Endothelial cell of umbilical vein (primary cell): ENCODE data around the gene PHLPP1. TPM values are rescaled to one million over a fixed set of nuclear protein-coding genes. Genes with fewer than 3 reads are reported as not detected.

Experiments used
- BruUV-seq: library from RNA; stranded (reverse); fragments of 400-500 nt; replicated peaks from 2 replicates; lab custom pipeline; 2021; lab: Mats Ljungman, UMichigan
- CTCF ChIA-PET: fragments of 300-600, 350-600 bp; sonication (Branson Sonifier 250); formaldehyde crosslinking; loops from one replicate; lab custom pipeline; 2021; ENCODE audit warnings: antibody characterized with exemption, inconsistent platforms; lab: Charles Lee
- POLR2A ChIA-PET: fragments of 300-600, 350-600 bp; sonication (Branson Sonifier 250); formaldehyde crosslinking; loops from one replicate; lab custom pipeline; 2021; ENCODE audit warnings: antibody characterized with exemption, inconsistent platforms; lab: Charles Lee
- DNase-seq: peaks from one replicate; pipeline ENCODE4 v3.0.0-alpha.2; 2011; ENCODE audit warnings: low read depth, low spot score
- FAIRE-seq: peaks from 2 replicates; lab custom pipeline; 2011; peaks lifted over from hg19 to GRCh38; lab: Jason Lieb, UNC
- H2AFZ ChIP-seq: 2 replicates; pipeline ENCODE4 v1.6.0; 2012; ENCODE audit warnings: low read depth, low read length, control low read depth, inconsistent platforms
- H3K27ac ChIP-seq: 2 replicates; pipeline ENCODE4 v1.5.1; 2011; ENCODE audit warnings: low read depth, mild to moderate bottlenecking, control low read depth, low read length, moderate library complexity; ENCODE audit not compliant: insufficient read depth
- H3K27me3 ChIP-seq, 2 experiments: 2 replicates each; pipeline versions ENCODE4 v1.6.0 to v1.6.1; 2011; ENCODE audit warnings: low read length in 2 of 2, mixed read lengths in 1 of 2; ENCODE audit not compliant: control insufficient read depth in 2 of 2, insufficient read depth in 2 of 2
- H3K36me3 ChIP-seq, 2 experiments: 2 replicates in 1 of 2; 3 replicates in 1 of 2; pipeline ENCODE4 v1.5.1; 2011; ENCODE audit warnings: low read length in 2 of 2, mild to moderate bottlenecking in 1 of 2, moderate library complexity in 1 of 2; ENCODE audit not compliant: control insufficient read depth in 2 of 2, insufficient read depth in 2 of 2; ENCODE audit errors: extremely low read depth in 1 of 2
- H3K4me1 ChIP-seq: 3 replicates; pipeline ENCODE4 v1.5.1; 2011; ENCODE audit warnings: mild to moderate bottlenecking, low read length; ENCODE audit not compliant: control insufficient read depth, insufficient read depth; ENCODE audit errors: extremely low read depth
- H3K4me2 ChIP-seq: 2 replicates; pipeline ENCODE4 v1.6.1; 2011; ENCODE audit warnings: low read length, control low read depth, mixed read lengths; ENCODE audit not compliant: insufficient read depth
- H3K4me3 ChIP-seq, 3 experiments: fragments of 200-600 bp in 1 of 3; sonication (generic), shearing (Covaris generic) in 1 of 3; replicated peaks in 1 of 3; 2 replicates each; pipeline ENCODE4 v1.5.1; 2011 to 2016; ENCODE audit warnings: control low read depth in 3 of 3, low read length in 3 of 3, mild to moderate bottlenecking in 2 of 3, inconsistent platforms in 1 of 3, low read depth in 1 of 3, moderate library complexity in 1 of 3; ENCODE audit not compliant: insufficient read depth in 1 of 3
- H3K79me2 ChIP-seq: 2 replicates; pipeline ENCODE4 v1.6.0; 2012; ENCODE audit warnings: low read length, inconsistent platforms; ENCODE audit not compliant: control insufficient read depth, insufficient read depth
- H3K9ac ChIP-seq: replicated peaks from 2 replicates; pipeline ENCODE3; 2011; ENCODE audit warnings: low read length, control low read depth; ENCODE audit not compliant: insufficient read depth; ENCODE audit errors: extremely low read depth
- H3K9me1 ChIP-seq: replicated peaks from 3 replicates; pipeline ENCODE4 v1.6.0; 2011; ENCODE audit warnings: mild to moderate bottlenecking, low read length; ENCODE audit not compliant: control insufficient read depth, insufficient read depth; ENCODE audit errors: extremely low read depth
- H3K9me3 ChIP-seq: replicated peaks from 2 replicates; pipeline ENCODE4 v1.5.1; 2012; ENCODE audit warnings: low read length, inconsistent platforms; ENCODE audit not compliant: control insufficient read depth, insufficient read depth
- H4K20me1 ChIP-seq: replicated peaks from 2 replicates; pipeline ENCODE3; 2011; ENCODE audit warnings: mild to moderate bottlenecking, low read length; ENCODE audit not compliant: control insufficient read depth, insufficient read depth; ENCODE audit errors: extremely low read depth
- EZH2 ChIP-seq: IDR thresholded peaks from 2 replicates; pipeline ENCODE4 v1.6.1; 2012; ENCODE audit warnings: borderline replicate concordance, low read depth, mild to moderate bottlenecking, moderate library complexity, low read length, inconsistent platforms; ENCODE audit not compliant: severe bottlenecking
- FOS ChIP-seq: IDR thresholded peaks from 2 replicates; pipeline ENCODE4 v1.6.1; 2011; ENCODE audit warnings: mild to moderate bottlenecking, low read length, moderate library complexity, borderline replicate concordance; ENCODE audit not compliant: insufficient read depth
- GATA2 ChIP-seq: IDR thresholded peaks from 2 replicates; pipeline ENCODE4 v1.7.0; 2011; ENCODE audit warnings: low read depth, mild to moderate bottlenecking, moderate library complexity, mixed read lengths, low read length; ENCODE audit not compliant: insufficient read length, insufficient read depth
- JUN ChIP-seq: IDR thresholded peaks from 2 replicates; pipeline ENCODE4 v1.6.1; 2011; ENCODE audit warnings: borderline replicate concordance, low read depth; ENCODE audit not compliant: insufficient read length, insufficient read depth
- MYC ChIP-seq: IDR thresholded peaks from one replicate; pipeline ENCODE4 v1.6.1; 2011; ENCODE audit warnings: mild to moderate bottlenecking, low read depth, low read length
- POLR2A ChIP-seq: IDR thresholded peaks from 2 replicates; pipeline ENCODE4 v1.6.1; 2012; ENCODE audit warnings: low read depth, mild to moderate bottlenecking, control low read depth, low read length
- POLR2AphosphoS5 ChIP-seq: IDR thresholded peaks from 2 replicates; pipeline ENCODE4 v1.6.1; 2012; ENCODE audit warnings: low read depth, mild to moderate bottlenecking, control low read depth, low read length, moderate library complexity; ENCODE audit not compliant: insufficient read depth
- dilution Hi-C: fragments of 300-500 bp; cut with MboI; formaldehyde crosslinking; loops from one replicate; pipeline ENCODE4 v1.15.0; 2019; ENCODE audit warnings: low sequenced_read_pairs; ENCODE audit not compliant: extremely low pct_ligation_motif_present
- intact Hi-C: fragments of 100-400 bp; cut with micrococcal nuclease; formaldehyde crosslinking; loops from one replicate; pipeline ENCODE4 v1.10.0; 2022
- polyA plus RNA-seq, 4 experiments: library from polyadenylated mRNA; depleted of rRNA in 3 of 4; stranded (reverse) in 3 of 4; unstranded in 1 of 4; fragments of >200 nt; gene quantifications; 2 replicates each; pipeline versions ENCODE4 v1.2.1 to v1.2.3, GENCODE V29; 2011 to 2012; ENCODE audit warnings: missing spikeins in 1 of 4
- total RNA-seq: library from RNA; stranded (reverse); gene quantifications from 2 replicates; pipeline ENCODE4 v1.2.3, GENCODE V29; 2021
- TF ChIP-seq, protein P1 (sequence below): IDR thresholded peaks from 2 replicates; pipeline ENCODE4 v1.6.1; 2011; ENCODE audit not compliant: insufficient read depth, insufficient read length
- TF ChIP-seq, protein P2 (sequence below), 2 donors: IDR thresholded peaks; 1 replicate in 1 of 2; 2 replicates in 1 of 2; pipeline ENCODE4 v1.5.1; 2011; ENCODE audit warnings: low read length in 2 of 2, mild to moderate bottlenecking in 2 of 2, moderate library complexity in 2 of 2, control low read depth in 1 of 2, inconsistent platforms in 1 of 2, low read depth in 1 of 2; ENCODE audit not compliant: insufficient read depth in 1 of 2; ENCODE audit errors: extremely low read depth in 1 of 2

PHLPP1 gene
- total and polyA plus RNA-seq, 2 donors (not counting 3 experiments of a cell fraction or from before 2014, with no cell fraction given): 4.0 to 10.8 TPM

DNA sequence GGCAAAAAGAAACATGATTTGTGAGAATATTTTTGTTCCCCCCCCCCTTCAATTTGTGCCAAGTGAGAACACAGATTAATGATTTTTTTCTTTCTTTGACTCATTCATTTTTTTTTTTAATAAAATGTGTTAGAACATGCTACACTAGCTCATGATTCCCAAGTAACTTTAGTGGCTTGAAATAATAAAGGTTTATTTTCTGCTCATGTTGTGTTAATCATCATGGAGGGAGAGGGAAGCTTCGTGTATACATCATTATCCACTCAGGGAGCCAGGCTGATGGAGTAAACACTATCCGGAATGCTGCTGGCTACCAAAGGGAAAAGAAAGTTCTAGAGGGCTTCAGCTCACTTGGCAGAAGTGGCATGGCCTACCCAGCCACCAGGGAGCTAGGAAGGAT is 40.6 kb downstream of the PHLPP1 start:
- H3K9me1 ChIP-seq: no peaks in the 10 kb centered on the region
- dilution Hi-C loops: no loop called here
- no peak for FAIRE-seq

DNA sequence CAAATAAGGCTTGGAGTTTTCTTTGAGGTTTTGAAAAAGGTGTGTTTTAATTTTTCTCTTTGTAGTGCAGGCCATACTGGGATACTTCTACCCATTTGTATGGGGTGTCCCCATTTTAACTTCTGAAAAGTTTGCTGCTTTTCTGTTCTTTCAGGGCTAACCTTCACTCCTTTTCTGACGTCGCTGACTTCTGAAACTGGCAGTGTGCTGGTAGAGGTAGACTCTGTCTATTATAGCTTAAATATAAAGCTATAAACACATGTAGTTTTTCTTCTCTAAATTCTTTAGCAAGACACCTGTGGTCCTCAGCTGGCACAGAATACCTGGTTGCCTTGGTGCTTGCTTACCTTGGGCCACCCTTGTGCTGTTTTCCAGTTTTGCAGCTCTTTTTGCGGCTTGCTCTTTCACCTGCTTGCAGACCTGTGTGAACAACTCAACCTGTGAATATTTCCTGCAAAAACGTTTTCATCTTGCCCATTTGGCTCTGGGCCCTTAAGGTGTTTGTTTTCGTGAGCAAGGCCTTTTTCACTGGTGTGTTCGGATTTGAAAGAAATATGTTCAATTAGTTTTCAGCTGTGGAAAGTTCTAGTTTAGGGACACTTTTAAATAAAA is 42.2 kb downstream of the PHLPP1 start:
- ChIA-PET POLR2A (no interaction called here), CTCF (no interaction called here)
- no peak overlapping the region for H2AFZ ChIP-seq
- FAIRE-seq: no peak
- H3K9me3 ChIP-seq: no peaks in the 10 kb centered on the region
- peaks cover 10% of the 10 kb centered on the region for H3K4me1 ChIP-seq
- H4K20me1 ChIP-seq: no peaks in the 10 kb centered on the region
- H3K27me3 ChIP-seq: no peaks in the 10 kb centered on the region
- H3K4me2 ChIP-seq: no peak overlapping the region
- no peak for DNase-seq
- no peaks in the 10 kb centered on the region for H3K36me3 ChIP-seq
- dilution Hi-C loops: no loop called here
- BruUV-seq: no TSS peak
- H3K9me1 ChIP-seq: no peaks in the 10 kb centered on the region
- TF ChIP-seq POLR2AphosphoS5 (no peak), JUN (no peak), FOS (no peak), EZH2 (no peak), MYC (no peak), GATA2 (no peak), POLR2A (no peak)
- TF ChIP-seq, protein P1, sequence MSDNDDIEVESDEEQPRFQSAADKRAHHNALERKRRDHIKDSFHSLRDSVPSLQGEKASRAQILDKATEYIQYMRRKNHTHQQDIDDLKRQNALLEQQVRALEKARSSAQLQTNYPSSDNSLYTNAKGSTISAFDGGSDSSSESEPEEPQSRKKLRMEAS: no peak
- TF ChIP-seq, protein P2, sequence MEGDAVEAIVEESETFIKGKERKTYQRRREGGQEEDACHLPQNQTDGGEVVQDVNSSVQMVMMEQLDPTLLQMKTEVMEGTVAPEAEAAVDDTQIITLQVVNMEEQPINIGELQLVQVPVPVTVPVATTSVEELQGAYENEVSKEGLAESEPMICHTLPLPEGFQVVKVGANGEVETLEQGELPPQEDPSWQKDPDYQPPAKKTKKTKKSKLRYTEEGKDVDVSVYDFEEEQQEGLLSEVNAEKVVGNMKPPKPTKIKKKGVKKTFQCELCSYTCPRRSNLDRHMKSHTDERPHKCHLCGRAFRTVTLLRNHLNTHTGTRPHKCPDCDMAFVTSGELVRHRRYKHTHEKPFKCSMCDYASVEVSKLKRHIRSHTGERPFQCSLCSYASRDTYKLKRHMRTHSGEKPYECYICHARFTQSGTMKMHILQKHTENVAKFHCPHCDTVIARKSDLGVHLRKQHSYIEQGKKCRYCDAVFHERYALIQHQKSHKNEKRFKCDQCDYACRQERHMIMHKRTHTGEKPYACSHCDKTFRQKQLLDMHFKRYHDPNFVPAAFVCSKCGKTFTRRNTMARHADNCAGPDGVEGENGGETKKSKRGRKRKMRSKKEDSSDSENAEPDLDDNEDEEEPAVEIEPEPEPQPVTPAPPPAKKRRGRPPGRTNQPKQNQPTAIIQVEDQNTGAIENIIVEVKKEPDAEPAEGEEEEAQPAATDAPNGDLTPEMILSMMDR (IDR thresholded peaks at IDR 0.05; ENCODE audit: extremely low read depth in 1 of 2, insufficient read depth in 1 of 2, low read depth in 1 of 2, low read length in 2 of 2): no peak
- no peaks in the 10 kb centered on the region for H3K79me2 ChIP-seq
- H3K9ac ChIP-seq: no peak overlapping the region
- no peak overlapping the region for H3K4me3 ChIP-seq
- H3K27ac ChIP-seq: no peak overlapping the region
- intact Hi-C loops: no loop called here

More for the DNA sequence above, 40.6 kb downstream of the PHLPP1 start:
- no peak overlapping the region for H3K27ac ChIP-seq
- H3K27me3 ChIP-seq: no peaks in the 10 kb centered on the region
- BruUV-seq: no TSS peak
- no peak overlapping the region for H2AFZ ChIP-seq
- H3K4me1 ChIP-seq: peaks cover 25% of the 10 kb centered on the region
- intact Hi-C loops: no loop called here
- no peak overlapping the region for H3K4me2 ChIP-seq
- no peak overlapping the region for H3K9ac ChIP-seq
- H4K20me1 ChIP-seq: no peaks in the 10 kb centered on the region
- DNase-seq: no peak
- CTCF ChIA-PET: interaction anchor here (1.5 kb wide), 1 partner anchor 36 kb away, joined by 3 read pairs; no protein-coding TSS in a partner anchor
- POLR2A ChIA-PET: no interaction called here
- no peak for TF ChIP-seq GATA2
- H3K79me2 ChIP-seq: no peaks in the 10 kb centered on the region
- H3K4me3 ChIP-seq: no peak overlapping the region
- H3K9me3 ChIP-seq: no peaks in the 10 kb centered on the region
- H3K36me3 ChIP-seq: no peaks in the 10 kb centered on the region
